ENCODE data around the gene GSTK1.

DNA sequence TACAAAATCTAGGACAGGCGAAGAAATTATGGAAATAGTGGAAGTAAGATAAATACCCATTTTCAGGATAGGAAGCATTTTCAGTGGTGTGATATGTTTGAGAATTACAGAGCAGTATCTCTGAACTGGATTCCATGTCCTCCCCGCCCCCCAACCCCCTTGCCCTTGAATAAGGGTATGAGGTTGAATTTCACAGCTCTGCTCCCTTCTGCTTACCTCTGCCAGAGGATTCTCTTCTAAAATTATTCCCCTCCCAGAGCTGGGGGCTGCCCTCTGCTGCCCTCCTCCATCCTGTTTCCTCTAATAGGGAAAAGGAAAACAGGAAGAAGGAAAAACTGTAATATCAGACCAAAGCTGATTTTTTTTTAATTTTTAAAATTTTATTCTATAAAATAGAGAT is 45.4 kb downstream of the GSTK1 start:
- TF ChIP-seq, protein P1, sequence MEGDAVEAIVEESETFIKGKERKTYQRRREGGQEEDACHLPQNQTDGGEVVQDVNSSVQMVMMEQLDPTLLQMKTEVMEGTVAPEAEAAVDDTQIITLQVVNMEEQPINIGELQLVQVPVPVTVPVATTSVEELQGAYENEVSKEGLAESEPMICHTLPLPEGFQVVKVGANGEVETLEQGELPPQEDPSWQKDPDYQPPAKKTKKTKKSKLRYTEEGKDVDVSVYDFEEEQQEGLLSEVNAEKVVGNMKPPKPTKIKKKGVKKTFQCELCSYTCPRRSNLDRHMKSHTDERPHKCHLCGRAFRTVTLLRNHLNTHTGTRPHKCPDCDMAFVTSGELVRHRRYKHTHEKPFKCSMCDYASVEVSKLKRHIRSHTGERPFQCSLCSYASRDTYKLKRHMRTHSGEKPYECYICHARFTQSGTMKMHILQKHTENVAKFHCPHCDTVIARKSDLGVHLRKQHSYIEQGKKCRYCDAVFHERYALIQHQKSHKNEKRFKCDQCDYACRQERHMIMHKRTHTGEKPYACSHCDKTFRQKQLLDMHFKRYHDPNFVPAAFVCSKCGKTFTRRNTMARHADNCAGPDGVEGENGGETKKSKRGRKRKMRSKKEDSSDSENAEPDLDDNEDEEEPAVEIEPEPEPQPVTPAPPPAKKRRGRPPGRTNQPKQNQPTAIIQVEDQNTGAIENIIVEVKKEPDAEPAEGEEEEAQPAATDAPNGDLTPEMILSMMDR (IDR thresholded peaks at IDR 0.05) = no peak
- no peak for TF ChIP-seq POLR2A (IDR thresholded peaks at IDR 0.05)
